ENCODE results near the gene MAP4K4.
"Not testable (repeated sequence)": the region's sequence is repeated elsewhere in the genome, so short reads cannot be mapped to it uniquely, and the experiment has no call there.

The MAP4K4 gene

DNA sequence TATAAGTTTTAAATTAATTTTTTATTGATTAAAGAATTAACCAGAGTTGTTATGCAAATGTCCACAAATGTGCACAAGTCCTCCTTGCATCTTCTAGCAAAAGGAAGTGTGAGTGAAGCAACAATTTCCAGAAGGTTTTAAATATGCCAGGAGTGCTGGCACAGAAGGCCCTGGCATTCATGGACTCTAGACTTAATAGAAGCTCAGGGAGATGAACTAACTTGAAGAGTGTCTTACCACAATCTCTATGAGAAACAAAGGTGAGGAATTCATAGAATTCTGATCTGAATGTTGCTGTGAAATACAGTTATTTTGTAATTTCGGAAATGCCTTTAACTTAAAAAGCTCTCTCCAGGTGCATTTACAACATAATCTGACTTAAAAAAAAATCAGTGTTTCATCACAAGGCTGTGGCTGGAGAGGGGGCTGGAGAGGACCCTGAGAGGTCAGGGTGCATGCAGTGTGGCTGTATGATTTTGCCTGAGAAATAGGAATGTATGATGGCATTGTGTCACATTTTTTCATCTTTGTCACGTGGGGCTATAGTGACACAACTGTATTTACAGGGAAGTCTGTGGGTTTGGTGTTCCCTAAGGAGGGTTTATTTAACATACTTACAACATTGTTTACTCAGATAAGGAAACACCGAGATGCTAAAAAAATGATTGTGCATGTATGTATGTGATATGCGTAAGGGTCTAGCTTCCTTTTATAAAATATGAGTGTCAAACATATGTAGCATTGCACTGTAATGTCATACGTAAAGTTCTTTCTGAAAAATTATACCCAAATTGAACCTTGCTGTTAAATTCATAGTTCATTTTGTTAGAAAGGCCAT is 66.2 kb downstream of the MAP4K4 start:
- TF ChIP-seq, protein P1, sequence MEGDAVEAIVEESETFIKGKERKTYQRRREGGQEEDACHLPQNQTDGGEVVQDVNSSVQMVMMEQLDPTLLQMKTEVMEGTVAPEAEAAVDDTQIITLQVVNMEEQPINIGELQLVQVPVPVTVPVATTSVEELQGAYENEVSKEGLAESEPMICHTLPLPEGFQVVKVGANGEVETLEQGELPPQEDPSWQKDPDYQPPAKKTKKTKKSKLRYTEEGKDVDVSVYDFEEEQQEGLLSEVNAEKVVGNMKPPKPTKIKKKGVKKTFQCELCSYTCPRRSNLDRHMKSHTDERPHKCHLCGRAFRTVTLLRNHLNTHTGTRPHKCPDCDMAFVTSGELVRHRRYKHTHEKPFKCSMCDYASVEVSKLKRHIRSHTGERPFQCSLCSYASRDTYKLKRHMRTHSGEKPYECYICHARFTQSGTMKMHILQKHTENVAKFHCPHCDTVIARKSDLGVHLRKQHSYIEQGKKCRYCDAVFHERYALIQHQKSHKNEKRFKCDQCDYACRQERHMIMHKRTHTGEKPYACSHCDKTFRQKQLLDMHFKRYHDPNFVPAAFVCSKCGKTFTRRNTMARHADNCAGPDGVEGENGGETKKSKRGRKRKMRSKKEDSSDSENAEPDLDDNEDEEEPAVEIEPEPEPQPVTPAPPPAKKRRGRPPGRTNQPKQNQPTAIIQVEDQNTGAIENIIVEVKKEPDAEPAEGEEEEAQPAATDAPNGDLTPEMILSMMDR (conservative IDR thresholded peaks at IDR 0.05; ENCODE audit: control insufficient read depth, insufficient read depth, low read depth, low read length): no peak
- no peak overlapping the region for H3K4me3 ChIP-seq (ENCODE audit: control insufficient read depth, low read depth, low read length)

DNA sequence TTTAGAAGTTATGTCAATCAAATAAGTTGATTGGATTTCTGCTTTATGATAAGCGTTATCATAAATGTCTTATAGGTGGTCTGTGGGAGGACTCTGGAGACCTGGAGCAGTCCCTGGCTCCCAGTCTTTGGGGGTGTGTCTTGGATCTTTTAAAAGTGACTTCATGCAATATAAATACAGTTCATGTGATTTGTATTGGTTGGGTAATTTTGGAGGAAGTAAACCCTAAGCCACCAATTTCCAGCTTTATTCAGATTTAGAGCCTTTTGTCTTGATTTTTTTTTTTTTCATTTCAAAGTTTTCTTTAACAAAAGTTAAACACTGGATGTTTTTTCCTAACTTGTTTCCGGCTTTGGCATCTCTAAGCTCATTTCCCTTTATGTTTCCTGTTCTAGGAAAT is 68.8 kb downstream of the MAP4K4 start:
- DNase-seq (ENCODE audit: low read depth): no peak
- TF ChIP-seq, protein P1 (conservative IDR thresholded peaks at IDR 0.05; ENCODE audit: control insufficient read depth, insufficient read depth, low read depth, low read length): no peak
- no peak overlapping the region for H3K4me3 ChIP-seq (ENCODE audit: control insufficient read depth, low read depth, low read length)

More for the DNA sequence above, 66.2 kb downstream of the MAP4K4 start:
- no peak for DNase-seq (ENCODE audit: low read depth)

DNA sequence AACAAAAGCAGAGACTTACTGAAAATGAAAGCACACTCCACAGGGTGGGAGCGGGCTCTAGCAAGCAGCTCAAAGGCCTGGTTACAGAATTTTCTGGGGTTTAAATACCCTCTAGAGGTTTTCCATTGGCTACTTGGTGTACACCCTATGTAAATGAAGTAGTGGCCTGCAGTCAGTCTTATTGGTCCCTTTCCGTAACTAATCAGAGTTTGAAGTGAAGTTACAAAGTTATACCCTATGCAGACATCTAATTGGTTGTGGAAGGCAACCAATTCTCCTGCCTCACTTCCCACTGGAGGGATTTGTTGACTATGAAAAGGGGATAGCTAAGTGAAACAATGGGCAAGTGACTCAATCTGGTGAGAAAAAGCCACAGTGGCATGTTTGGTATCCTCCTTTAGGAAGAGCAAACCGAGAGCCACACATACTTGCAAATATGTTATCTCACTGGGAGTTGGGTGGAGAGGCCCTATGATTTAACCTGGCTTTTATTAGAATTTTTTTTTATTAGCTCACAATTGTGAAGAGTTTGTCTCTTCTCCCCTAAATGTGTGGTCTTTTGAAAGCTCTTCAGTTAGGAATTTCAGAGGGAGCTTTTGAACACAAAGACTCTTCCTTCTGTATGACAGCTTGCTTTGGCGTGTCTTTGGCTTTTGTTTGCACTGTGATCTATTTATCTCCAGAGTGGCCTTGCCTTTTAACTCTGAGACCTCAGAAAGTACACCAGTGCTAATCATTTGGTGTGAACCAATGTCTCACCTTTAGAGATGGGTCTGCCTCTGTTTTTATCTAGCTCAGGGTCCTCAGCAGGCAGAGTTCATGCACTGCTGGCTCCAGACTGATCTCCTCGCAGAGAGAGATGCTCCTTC is 69.6 kb downstream of the MAP4K4 start:
- H3K4me3 ChIP-seq (ENCODE audit: control insufficient read depth, low read depth, low read length): no peak overlapping the region
- DNase-seq (ENCODE audit: low read depth): peak; percentile 89
- TF ChIP-seq, protein P1 (conservative IDR thresholded peaks at IDR 0.05; ENCODE audit: control insufficient read depth, insufficient read depth, low read depth, low read length): no peak

DNA sequence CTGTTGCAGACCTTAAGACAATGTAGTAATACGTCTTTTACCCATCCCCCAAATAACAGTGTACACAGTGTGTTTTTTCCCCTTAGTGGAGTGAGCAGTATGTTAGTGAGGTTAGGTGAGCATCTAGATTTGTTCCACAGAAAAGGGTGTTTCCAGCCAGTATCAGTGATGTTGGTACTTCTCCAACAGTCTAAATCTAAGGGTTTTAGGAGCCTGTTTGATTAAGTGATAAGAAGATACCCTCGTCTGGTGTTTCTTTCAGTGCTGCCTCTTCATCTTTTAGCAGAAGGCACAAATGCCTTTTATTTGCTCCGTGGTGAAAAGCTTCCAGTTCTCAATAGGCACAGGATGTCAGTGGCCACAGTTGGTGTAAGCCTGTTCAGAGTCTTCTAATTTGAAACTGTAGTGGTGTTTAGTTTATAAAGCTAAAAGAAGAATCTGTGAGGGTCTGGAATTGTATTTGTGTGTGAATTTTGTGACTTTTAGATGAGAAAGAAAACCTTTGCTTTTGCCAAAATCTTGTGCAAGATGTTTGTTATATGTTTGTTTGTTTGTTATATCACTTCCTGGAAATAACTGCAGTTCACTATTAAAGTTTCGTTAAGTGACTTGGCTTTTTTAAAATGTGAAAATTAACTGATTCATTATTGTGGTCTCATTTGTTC is 71.2 kb downstream of the MAP4K4 start:
- no peak overlapping the region for H3K4me3 ChIP-seq (ENCODE audit: control insufficient read depth, low read depth, low read length)
- TF ChIP-seq, protein P1 (conservative IDR thresholded peaks at IDR 0.05; ENCODE audit: control insufficient read depth, insufficient read depth, low read depth, low read length): no peak
- DNase-seq (ENCODE audit: low read depth): no peak

DNA sequence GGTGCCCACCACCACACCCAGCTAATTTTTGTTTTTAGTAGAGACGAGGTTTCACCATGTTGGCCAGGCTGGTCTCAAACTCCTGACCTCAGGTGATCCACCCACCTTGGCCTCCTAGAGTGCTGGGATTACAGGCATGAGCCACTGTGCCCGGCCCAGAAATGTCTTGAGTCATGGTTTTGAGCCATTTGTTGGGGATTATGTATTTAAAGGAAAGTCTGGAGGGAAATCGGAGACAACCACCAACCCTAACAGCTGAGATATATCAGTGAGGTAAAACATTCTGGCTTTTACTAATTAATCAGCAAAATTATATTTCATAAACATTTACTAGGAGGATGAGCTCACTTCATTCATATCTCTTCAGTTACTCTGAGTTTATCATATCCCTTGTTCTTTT is 72.2 kb downstream of the MAP4K4 start:
- DNase-seq (ENCODE audit: low read depth); H3K4me3 ChIP-seq (ENCODE audit: control insufficient read depth, low read depth, low read length): not testable (repeated sequence)

DNA sequence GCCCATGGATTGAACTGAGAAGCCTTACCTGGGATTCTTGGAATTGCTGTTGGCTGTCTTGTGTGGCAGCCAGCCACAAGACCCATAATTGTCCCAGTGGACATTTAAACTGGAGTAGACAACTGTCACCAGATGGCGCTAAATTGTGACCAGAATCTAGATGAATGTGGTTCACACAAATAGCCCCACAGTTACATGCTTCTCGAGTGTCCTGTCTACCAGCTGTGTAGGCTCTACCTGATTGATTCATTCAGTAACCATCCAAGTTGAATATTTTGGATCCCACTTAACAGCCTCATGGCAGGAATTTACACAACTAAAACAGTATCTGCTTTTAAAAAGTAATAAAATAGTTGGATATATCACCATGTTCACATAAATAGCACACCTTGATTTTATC is 73.2 kb downstream of the MAP4K4 start:
- DNase-seq (ENCODE audit: low read depth): peak; percentile 47

More for the DNA sequence above, 73.2 kb downstream of the MAP4K4 start:
- no peak overlapping the region for H3K4me3 ChIP-seq (ENCODE audit: control insufficient read depth, low read depth, low read length)
- TF ChIP-seq, protein P1 (conservative IDR thresholded peaks at IDR 0.05; ENCODE audit: control insufficient read depth, insufficient read depth, low read depth, low read length): peak; percentile 20

Data from fibroblast of mammary gland (primary cell).